ENCODE measurements around the gene DIP2B.

Gene DIP2B

GRCh38 chr12:50580436-50580835, 75.7 kb downstream of the DIP2B start:
- Mint-ChIP-seq H3K4me1 (peaks cover 3% of the 10 kb centered on the region), H3K27me3 (ENCODE audit: low read depth, poor library complexity) (no peaks in the 10 kb centered on the region), H3K9me3 (no peaks in the 10 kb centered on the region), H3K4me3 (no peak overlapping the region), H3K36me3 (ENCODE audit: low read depth) (no peaks in the 10 kb centered on the region), H3K27ac (no peak overlapping the region)
- TF ChIP-seq CTCF (IDR thresholded peaks at IDR 0.05) = no peak
- DNase-seq = no peak

- no peak overlapping the region for H3K4me3 Mint-ChIP-seq
- H3K4me1 Mint-ChIP-seq = no peaks in the 10 kb centered on the region
- no peak for DNase-seq
- no peaks in the 10 kb centered on the region for H3K27me3 Mint-ChIP-seq (ENCODE audit: low read depth, poor library complexity)
- peak overlapping the region; percentile 73 for H3K27ac Mint-ChIP-seq
- H3K36me3 Mint-ChIP-seq (ENCODE audit: low read depth) = no peaks in the 10 kb centered on the region
- H3K9me3 Mint-ChIP-seq = no peaks in the 10 kb centered on the region
- no peak for TF ChIP-seq CTCF (IDR thresholded peaks at IDR 0.05)
These were observed 76.7 kb downstream of the DIP2B start for GRCh38 chr12:50581226-50582184.

- DNase-seq = no peak
- no peaks in the 10 kb centered on the region for H3K36me3 Mint-ChIP-seq (ENCODE audit: low read depth)
- no peaks in the 10 kb centered on the region for H3K4me1 Mint-ChIP-seq
- H3K27me3 Mint-ChIP-seq (ENCODE audit: low read depth, poor library complexity) = no peaks in the 10 kb centered on the region
- TF ChIP-seq CTCF (IDR thresholded peaks at IDR 0.05) = no peak
- no peaks in the 10 kb centered on the region for H3K9me3 Mint-ChIP-seq
- H3K27ac Mint-ChIP-seq = no peak overlapping the region
- H3K4me3 Mint-ChIP-seq = no peak overlapping the region
These were observed 79.3 kb downstream of the DIP2B start for GRCh38 chr12:50584135-50584534.

GRCh38 chr12:50589650-50590435, 85.1 kb downstream of the DIP2B start:
- DNase-seq = no peak
- no peaks in the 10 kb centered on the region for H3K27me3 Mint-ChIP-seq (ENCODE audit: low read depth, poor library complexity)
- H3K27ac Mint-ChIP-seq = no peak overlapping the region
- H3K4me1 Mint-ChIP-seq = no peaks in the 10 kb centered on the region
- no peak for TF ChIP-seq CTCF (IDR thresholded peaks at IDR 0.05)
- H3K36me3 Mint-ChIP-seq (ENCODE audit: low read depth) = peaks cover 8% of the 10 kb centered on the region
- H3K9me3 Mint-ChIP-seq = peaks cover 12% of the 10 kb centered on the region
- H3K4me3 Mint-ChIP-seq = no peak overlapping the region

GRCh38 chr12:50590869-50591268, 86.1 kb downstream of the DIP2B start:
- peaks cover 12% of the 10 kb centered on the region for H3K9me3 Mint-ChIP-seq
- no peak overlapping the region for H3K27ac Mint-ChIP-seq
- H3K4me3 Mint-ChIP-seq = no peak overlapping the region

More at GRCh38 chr12:50590869-50591268, 86.1 kb downstream of the DIP2B start:
- no peak for DNase-seq
- H3K36me3 Mint-ChIP-seq (ENCODE audit: low read depth) = peaks cover 8% of the 10 kb centered on the region
- H3K4me1 Mint-ChIP-seq = peaks cover 3% of the 10 kb centered on the region
- peaks cover 2% of the 10 kb centered on the region for H3K27me3 Mint-ChIP-seq (ENCODE audit: low read depth, poor library complexity)
- no peak for TF ChIP-seq CTCF (IDR thresholded peaks at IDR 0.05)
